OCI-LY1 (cell line): Measurements from ENCODE around the gene CH25H.
"Not testable (repeated sequence)": the region's sequence is repeated elsewhere in the genome, so short reads cannot be mapped to it uniquely, and the experiment has no call there.

Source experiments
- EZH2 ChIP-seq: fragments of 200-600 bp; sonication (generic), shearing (Covaris generic); IDR thresholded peaks from 2 replicates; pipeline ENCODE4 v1.8.0; 2017; ENCODE audit warnings: borderline replicate concordance, mixed run types, mild to moderate bottlenecking, antibody characterized with exemption, low read length, moderate library complexity, mixed read lengths
- TF ChIP-seq, protein P1 (sequence below): fragments of 200-600 bp; sonication (generic), shearing (Covaris generic); IDR thresholded peaks from 2 replicates; pipeline ENCODE4 v1.5.1; 2017; ENCODE audit warnings: mild to moderate bottlenecking, antibody characterized with exemption, low read length, moderate library complexity, mixed read lengths

DNA sequence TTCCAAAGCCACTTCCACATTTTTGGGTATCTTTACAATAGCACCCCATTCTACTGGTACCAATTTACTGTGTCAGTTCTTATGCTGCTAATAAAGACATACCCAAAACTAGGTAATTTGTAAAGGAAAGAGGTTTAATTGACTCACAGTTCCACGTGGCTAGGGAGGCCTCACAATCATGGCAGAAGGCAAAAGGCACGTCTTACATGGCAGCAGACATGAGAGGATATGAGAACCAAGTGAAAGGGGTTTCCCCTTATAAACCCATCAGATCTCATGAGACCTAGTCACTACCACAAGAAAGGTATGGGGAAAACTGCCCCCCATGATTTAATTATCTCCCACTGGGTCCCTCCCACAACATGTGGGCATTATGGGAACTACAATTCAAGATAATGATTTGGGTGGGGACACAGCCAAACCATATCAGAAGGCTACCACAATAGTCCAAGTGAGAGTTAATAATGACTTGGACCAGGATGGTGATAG is 48.0 kb upstream of the CH25H start:
- TF ChIP-seq, protein P1, sequence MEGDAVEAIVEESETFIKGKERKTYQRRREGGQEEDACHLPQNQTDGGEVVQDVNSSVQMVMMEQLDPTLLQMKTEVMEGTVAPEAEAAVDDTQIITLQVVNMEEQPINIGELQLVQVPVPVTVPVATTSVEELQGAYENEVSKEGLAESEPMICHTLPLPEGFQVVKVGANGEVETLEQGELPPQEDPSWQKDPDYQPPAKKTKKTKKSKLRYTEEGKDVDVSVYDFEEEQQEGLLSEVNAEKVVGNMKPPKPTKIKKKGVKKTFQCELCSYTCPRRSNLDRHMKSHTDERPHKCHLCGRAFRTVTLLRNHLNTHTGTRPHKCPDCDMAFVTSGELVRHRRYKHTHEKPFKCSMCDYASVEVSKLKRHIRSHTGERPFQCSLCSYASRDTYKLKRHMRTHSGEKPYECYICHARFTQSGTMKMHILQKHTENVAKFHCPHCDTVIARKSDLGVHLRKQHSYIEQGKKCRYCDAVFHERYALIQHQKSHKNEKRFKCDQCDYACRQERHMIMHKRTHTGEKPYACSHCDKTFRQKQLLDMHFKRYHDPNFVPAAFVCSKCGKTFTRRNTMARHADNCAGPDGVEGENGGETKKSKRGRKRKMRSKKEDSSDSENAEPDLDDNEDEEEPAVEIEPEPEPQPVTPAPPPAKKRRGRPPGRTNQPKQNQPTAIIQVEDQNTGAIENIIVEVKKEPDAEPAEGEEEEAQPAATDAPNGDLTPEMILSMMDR: not testable (repeated sequence)
- not testable (repeated sequence) for TF ChIP-seq EZH2
